IMR-90 (cell line): ENCODE results near the gene IGSF9B.

Source experiments
- CEBPB ChIP-seq: IDR thresholded peaks from 2 replicates; pipeline ENCODE4 v1.6.1; 2012; ENCODE audit warnings: low read depth, low read length, improper control_type of control experiment
- CHD1 ChIP-seq: IDR thresholded peaks from 2 replicates; pipeline ENCODE4 v1.6.1; 2012; ENCODE audit warnings: low read depth, low read length, improper control_type of control experiment
- FOS ChIP-seq: fragments of 150-350 bp; IDR thresholded peaks from 2 replicates; pipeline ENCODE4 v1.6.1; 2016; ENCODE audit warnings: low read depth, low read length
- MXI1 ChIP-seq: IDR thresholded peaks from 2 replicates; pipeline ENCODE4 v1.6.1; 2012; ENCODE audit warnings: low read depth, mild to moderate bottlenecking, low read length, moderate library complexity, borderline replicate concordance
- NFE2L2 ChIP-seq: fragments of 150-350 bp; IDR thresholded peaks from 2 replicates; pipeline ENCODE4 v1.6.1; 2016; ENCODE audit warnings: low read depth, mild to moderate bottlenecking, low read length
- POLR2A ChIP-seq: IDR thresholded peaks from 2 replicates; pipeline ENCODE4 v1.6.1; 2012; ENCODE audit warnings: mild to moderate bottlenecking, low read depth, low read length
- RAD21 ChIP-seq: IDR thresholded peaks from 2 replicates; pipeline ENCODE4 v1.6.1; 2012; ENCODE audit warnings: low read length, improper control_type of control experiment
- RCOR1 ChIP-seq: IDR thresholded peaks from 2 replicates; pipeline ENCODE4 v1.6.1; 2012; ENCODE audit warnings: mild to moderate bottlenecking, low read length, improper control_type of control experiment; ENCODE audit not compliant: insufficient replicate concordance
- SMC3 ChIP-seq: fragments of 150-350 bp; IDR thresholded peaks from 2 replicates; pipeline ENCODE4 v1.6.1; 2016; ENCODE audit warnings: low read depth, mild to moderate bottlenecking, antibody characterized with exemption, low read length, moderate library complexity
- TF ChIP-seq, protein P1 (sequence below): conservative IDR thresholded peaks from 2 replicates; pipeline ENCODE4 v1.5.1; 2012; ENCODE audit warnings: mild to moderate bottlenecking, low read depth, low read length, improper control_type of control experiment
- TF ChIP-seq, protein P2 (sequence below): fragments of 150-350 bp; IDR thresholded peaks from 2 replicates; pipeline ENCODE4 v1.6.1; 2016; ENCODE audit warnings: low read depth, mild to moderate bottlenecking, low read length, moderate library complexity, borderline replicate concordance

DNA sequence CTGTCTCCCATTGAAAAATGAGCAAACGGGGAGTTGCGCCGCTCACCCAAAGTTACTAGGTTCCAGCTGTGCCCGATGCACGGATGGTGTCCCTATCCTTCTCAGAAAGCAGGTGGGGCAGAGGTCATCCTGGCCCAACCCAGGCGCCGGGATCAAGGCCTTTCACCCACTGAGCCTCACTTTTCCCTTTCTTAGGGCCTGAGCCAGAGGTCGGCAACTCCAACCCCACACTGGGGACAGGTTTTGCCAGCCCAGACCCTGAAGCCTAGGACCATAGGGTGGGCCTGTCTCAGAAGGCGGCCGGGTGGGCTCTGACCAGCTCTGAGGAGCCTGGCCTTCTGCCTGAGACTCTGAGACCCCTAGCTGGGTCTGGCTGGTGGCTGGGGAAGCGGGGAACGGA, 6.3 kb downstream of the IGSF9B start:
- TF ChIP-seq, protein P1, sequence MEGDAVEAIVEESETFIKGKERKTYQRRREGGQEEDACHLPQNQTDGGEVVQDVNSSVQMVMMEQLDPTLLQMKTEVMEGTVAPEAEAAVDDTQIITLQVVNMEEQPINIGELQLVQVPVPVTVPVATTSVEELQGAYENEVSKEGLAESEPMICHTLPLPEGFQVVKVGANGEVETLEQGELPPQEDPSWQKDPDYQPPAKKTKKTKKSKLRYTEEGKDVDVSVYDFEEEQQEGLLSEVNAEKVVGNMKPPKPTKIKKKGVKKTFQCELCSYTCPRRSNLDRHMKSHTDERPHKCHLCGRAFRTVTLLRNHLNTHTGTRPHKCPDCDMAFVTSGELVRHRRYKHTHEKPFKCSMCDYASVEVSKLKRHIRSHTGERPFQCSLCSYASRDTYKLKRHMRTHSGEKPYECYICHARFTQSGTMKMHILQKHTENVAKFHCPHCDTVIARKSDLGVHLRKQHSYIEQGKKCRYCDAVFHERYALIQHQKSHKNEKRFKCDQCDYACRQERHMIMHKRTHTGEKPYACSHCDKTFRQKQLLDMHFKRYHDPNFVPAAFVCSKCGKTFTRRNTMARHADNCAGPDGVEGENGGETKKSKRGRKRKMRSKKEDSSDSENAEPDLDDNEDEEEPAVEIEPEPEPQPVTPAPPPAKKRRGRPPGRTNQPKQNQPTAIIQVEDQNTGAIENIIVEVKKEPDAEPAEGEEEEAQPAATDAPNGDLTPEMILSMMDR, result no peak
- TF ChIP-seq POLR2A (no peak), RCOR1 (no peak), CEBPB (no peak), NFE2L2 (no peak), RAD21 (no peak), SMC3 (no peak), FOS (no peak), MXI1 (no peak), CHD1 (no peak)
- TF ChIP-seq, protein P2, sequence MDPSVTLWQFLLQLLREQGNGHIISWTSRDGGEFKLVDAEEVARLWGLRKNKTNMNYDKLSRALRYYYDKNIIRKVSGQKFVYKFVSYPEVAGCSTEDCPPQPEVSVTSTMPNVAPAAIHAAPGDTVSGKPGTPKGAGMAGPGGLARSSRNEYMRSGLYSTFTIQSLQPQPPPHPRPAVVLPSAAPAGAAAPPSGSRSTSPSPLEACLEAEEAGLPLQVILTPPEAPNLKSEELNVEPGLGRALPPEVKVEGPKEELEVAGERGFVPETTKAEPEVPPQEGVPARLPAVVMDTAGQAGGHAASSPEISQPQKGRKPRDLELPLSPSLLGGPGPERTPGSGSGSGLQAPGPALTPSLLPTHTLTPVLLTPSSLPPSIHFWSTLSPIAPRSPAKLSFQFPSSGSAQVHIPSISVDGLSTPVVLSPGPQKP, result no peak
